Measurements from ENCODE around the gene ANKRD62.

The ANKRD62 gene

GRCh38 chr18:12086249-12086648 is 7.4 kb upstream of the ANKRD62 start:
- TF ChIP-seq CTCF (IDR thresholded peaks at IDR 0.05; ENCODE audit: insufficient read depth, low read length, poor library complexity, severe bottlenecking) (no peak), EZH2phosphoT487 (conservative IDR thresholded peaks at IDR 0.05; ENCODE audit: low read length) (no peak)
- Histone ChIP-seq H4K20me1 (ENCODE audit: low read depth, low read length) (no peaks in the 10 kb centered on the region), H3K27me3 (ENCODE audit: low read length) (no peaks in the 10 kb centered on the region), H2AFZ (ENCODE audit: low read depth, low read length, severe bottlenecking) (no peak overlapping the region), H3K9me2 (replicated peaks; ENCODE audit: insufficient read depth, low read length) (no peaks in the 10 kb centered on the region), H3K9ac (ENCODE audit: low read length) (no peak overlapping the region), H3K36me3 (ENCODE audit: low read length) (no peaks in the 10 kb centered on the region), H3K4me2 (ENCODE audit: low read depth, low read length, poor library complexity, severe bottlenecking) (no peak overlapping the region), H3K27ac (ENCODE audit: low read depth, low read length) (no peak overlapping the region), H3K79me2 (ENCODE audit: insufficient read depth, low read length) (no peaks in the 10 kb centered on the region), H3F3A (ENCODE audit: insufficient read depth) (no peaks in the 10 kb centered on the region), H3K4me3 (ENCODE audit: insufficient read depth, low read length, poor library complexity, severe bottlenecking) (no peak overlapping the region), H3K9me3 (ENCODE audit: insufficient read depth, low read length) (no peaks in the 10 kb centered on the region)

- H3K27me3 ChIP-seq (ENCODE audit: low read length): no peaks in the 10 kb centered on the region
- H3K79me2 ChIP-seq (ENCODE audit: insufficient read depth, low read length): no peaks in the 10 kb centered on the region
- no peak overlapping the region for H3K9ac ChIP-seq (ENCODE audit: low read length)
- no peaks in the 10 kb centered on the region for H3K9me2 ChIP-seq (replicated peaks; ENCODE audit: insufficient read depth, low read length)
- H3K36me3 ChIP-seq (ENCODE audit: low read length): no peaks in the 10 kb centered on the region
- H2AFZ ChIP-seq (ENCODE audit: low read depth, low read length, severe bottlenecking): no peak overlapping the region
- H3K9me3 ChIP-seq (ENCODE audit: insufficient read depth, low read length): no peaks in the 10 kb centered on the region
- H4K20me1 ChIP-seq (ENCODE audit: low read depth, low read length): no peaks in the 10 kb centered on the region
- TF ChIP-seq CTCF (IDR thresholded peaks at IDR 0.05; ENCODE audit: insufficient read depth, low read length, poor library complexity, severe bottlenecking) (no peak), EZH2phosphoT487 (conservative IDR thresholded peaks at IDR 0.05; ENCODE audit: low read length) (no peak)
- H3K4me2 ChIP-seq (ENCODE audit: low read depth, low read length, poor library complexity, severe bottlenecking): no peak overlapping the region
- no peaks in the 10 kb centered on the region for H3F3A ChIP-seq (ENCODE audit: insufficient read depth)
- H3K27ac ChIP-seq (ENCODE audit: low read depth, low read length): no peak overlapping the region
- no peak overlapping the region for H3K4me3 ChIP-seq (ENCODE audit: insufficient read depth, low read length, poor library complexity, severe bottlenecking)
Observed at GRCh38 chr18:12086677-12087470, 6.8 kb upstream of the ANKRD62 start.

GRCh38 chr18:12087471-12088025 is 6.1 kb upstream of the ANKRD62 start:
- Histone ChIP-seq H4K20me1 (ENCODE audit: low read depth, low read length) (no peaks in the 10 kb centered on the region), H3K4me2 (ENCODE audit: low read depth, low read length, poor library complexity, severe bottlenecking) (no peak overlapping the region), H3K27ac (ENCODE audit: low read depth, low read length) (no peak overlapping the region), H3K9me3 (ENCODE audit: insufficient read depth, low read length) (no peaks in the 10 kb centered on the region), H3K9ac (ENCODE audit: low read length) (no peak overlapping the region), H3F3A (ENCODE audit: insufficient read depth) (no peaks in the 10 kb centered on the region), H3K4me3 (ENCODE audit: insufficient read depth, low read length, poor library complexity, severe bottlenecking) (no peak overlapping the region), H3K36me3 (ENCODE audit: low read length) (no peaks in the 10 kb centered on the region), H2AFZ (ENCODE audit: low read depth, low read length, severe bottlenecking) (no peak overlapping the region), H3K27me3 (ENCODE audit: low read length) (no peaks in the 10 kb centered on the region), H3K9me2 (replicated peaks; ENCODE audit: insufficient read depth, low read length) (no peaks in the 10 kb centered on the region), H3K79me2 (ENCODE audit: insufficient read depth, low read length) (no peaks in the 10 kb centered on the region)
- TF ChIP-seq CTCF (IDR thresholded peaks at IDR 0.05; ENCODE audit: insufficient read depth, low read length, poor library complexity, severe bottlenecking): no peak
- no peak for TF ChIP-seq EZH2phosphoT487 (conservative IDR thresholded peaks at IDR 0.05; ENCODE audit: low read length)
